HepG2 (cell line): ENCODE data around the gene RIPOR3. TPM values are rescaled to one million over a fixed set of nuclear protein-coding genes. Genes with fewer than 3 reads are reported as not detected.

Source experiments
- CCDC6 ChIP-seq: sonication (generic); formaldehyde crosslinking; IDR thresholded peaks from 2 replicates; pipeline ENCODE4 v1.8.1; 2022; ENCODE audit warnings: mild to moderate bottlenecking, missing genetic modification reagents, moderate library complexity
- DRAP1 ChIP-seq: IDR thresholded peaks from 2 replicates; pipeline ENCODE4 v1.6.1; 2016; ENCODE audit warnings: missing genetic modification reagents, missing compliant biosample characterization
- FOSL1 ChIP-seq: sonication (generic); formaldehyde crosslinking; IDR thresholded peaks from 2 replicates; pipeline ENCODE4 v1.9.0; 2021; ENCODE audit warnings: missing genetic modification reagents, borderline replicate concordance
- MED13 ChIP-seq: sonication (generic); formaldehyde crosslinking; IDR thresholded peaks from 2 replicates; pipeline ENCODE4 v1.5.0; 2020; ENCODE audit warnings: missing genetic modification reagents
- NFKBIZ ChIP-seq: IDR thresholded peaks from 2 replicates; pipeline ENCODE4 v1.6.1; 2018; ENCODE audit warnings: missing genetic modification reagents, missing compliant biosample characterization
- NFRKB ChIP-seq: fragments of 450-650 bp; IDR thresholded peaks from 2 replicates; pipeline ENCODE4 v1.6.1; 2017
- NFYB ChIP-seq: sonication (generic); formaldehyde crosslinking; IDR thresholded peaks from 2 replicates; pipeline ENCODE4 v1.4.0; 2020; ENCODE audit warnings: missing genetic modification reagents
- NR2F6 ChIP-seq, 2 experiments: IDR thresholded peaks; 2 replicates each; pipeline ENCODE4 v1.6.1; 2016; ENCODE audit warnings: antibody characterized with exemption in 1 of 2, mild to moderate bottlenecking in 1 of 2
- POLR2G ChIP-seq: fragments of 200-400 bp; formaldehyde crosslinking; IDR thresholded peaks from 2 replicates; pipeline ENCODE4 v1.6.1; 2018; ENCODE audit warnings: mild to moderate bottlenecking, low read depth, low read length, moderate library complexity
- PREB ChIP-seq: sonication (generic); formaldehyde crosslinking; IDR thresholded peaks from 2 replicates; pipeline ENCODE4 v1.4.0; 2020; ENCODE audit warnings: missing genetic modification reagents
- RAD21 ChIP-seq: fragments of 450-650 bp; formaldehyde crosslinking; IDR thresholded peaks from 2 replicates; pipeline ENCODE4 v1.5.0; 2020; ENCODE audit warnings: mild to moderate bottlenecking
- RNF2 ChIP-seq: fragments of 450-650 bp; conservative IDR thresholded peaks from 2 replicates; pipeline ENCODE4 v1.6.1; 2016; ENCODE audit warnings: low read depth
- TAF15 ChIP-seq: fragments of 200-400 bp; formaldehyde crosslinking; IDR thresholded peaks from one replicate; pipeline ENCODE4 v1.6.1; 2018; ENCODE audit warnings: mild to moderate bottlenecking, low read depth, low read length; ENCODE audit not compliant: poor library complexity, severe bottlenecking
- TCF7L2 ChIP-seq: IDR thresholded peaks from 2 replicates; pipeline ENCODE4 v1.6.1; 2011; ENCODE audit warnings: mild to moderate bottlenecking, low read depth, low read length, moderate library complexity
- TRAFD1 ChIP-seq: sonication (generic); formaldehyde crosslinking; IDR thresholded peaks from 2 replicates; pipeline ENCODE4 v1.5.1; 2020; ENCODE audit warnings: missing genetic modification reagents, mild to moderate bottlenecking, borderline replicate concordance
- U2AF1 ChIP-seq: fragments of 200-400 bp; formaldehyde crosslinking; optimal IDR thresholded peaks from 2 replicates; pipeline ENCODE3; 2017; ENCODE audit warnings: mild to moderate bottlenecking, low read depth, low read length
- ZBTB37 ChIP-seq: sonication (generic); formaldehyde crosslinking; IDR thresholded peaks from 2 replicates; pipeline ENCODE4 v1.4.0; 2020; ENCODE audit warnings: mild to moderate bottlenecking, missing genetic modification reagents
- ZNF580 ChIP-seq: IDR thresholded peaks from 2 replicates; pipeline ENCODE4 v1.6.1; 2016; ENCODE audit warnings: low read depth, borderline replicate concordance
- ZNF713 ChIP-seq: sonication (generic); formaldehyde crosslinking; IDR thresholded peaks from 2 replicates; pipeline ENCODE4 v1.4.0; 2020; ENCODE audit warnings: mild to moderate bottlenecking, missing genetic modification reagents
- ZNF790 ChIP-seq: sonication (generic); formaldehyde crosslinking; IDR thresholded peaks from 2 replicates; pipeline ENCODE4 v1.8.0; 2022; ENCODE audit warnings: missing genetic modification reagents, mild to moderate bottlenecking, borderline replicate concordance
- ZNF800 ChIP-seq: sonication (generic); formaldehyde crosslinking; IDR thresholded peaks from 2 replicates; pipeline ENCODE4 v1.4.0; 2020; ENCODE audit warnings: missing genetic modification reagents
- ZSCAN29 ChIP-seq: sonication (generic); formaldehyde crosslinking; conservative IDR thresholded peaks from 2 replicates; pipeline ENCODE4 v1.4.0; 2020; ENCODE audit warnings: mild to moderate bottlenecking, missing genetic modification reagents
- polyA plus RNA-seq, 8 experiments: library from polyadenylated mRNA; depleted of rRNA in 3 of 8; stranded (reverse) in 7 of 8; unstranded in 1 of 8; fragments of >200 nt; fragmentation: Illumina TruSeq in 4 of 8; extraction: Trizol in 4 of 8; gene quantifications; 2 replicates each; pipeline versions ENCODE4 v1.2.1 to v1.2.3, GENCODE V29; 2011 to 2016; ENCODE audit warnings: low read depth in 4 of 8, missing spikeins in 1 of 8, mixed read lengths in 1 of 8; ENCODE audit not compliant: insufficient read depth in 1 of 8
- total RNA-seq, 5 experiments: library from RNA; depleted of rRNA; stranded (reverse); fragments of >200 nt; fragmentation: Illumina TruSeq; extraction: Trizol; gene quantifications; 2 replicates each; pipeline ENCODE4 v1.2.3, GENCODE V29; 2016; ENCODE audit warnings: low read depth in 1 of 5

Gene RIPOR3
- total and polyA plus RNA-seq, 2 of the 13 experiments (the other 11 are each of a cell fraction or from before 2014, with no cell fraction given), result 0.18 TPM; not detected in 1

- TF ChIP-seq NFYB (CRISPR knock-in tag), result peak; percentile 91
- TF ChIP-seq MED13 (CRISPR knock-in tag), result peak; percentile 81
- TF ChIP-seq ZNF713 (CRISPR knock-in tag), result no peak
- peak; percentile 96 for TF ChIP-seq DRAP1 (CRISPR knock-in tag)
- TF ChIP-seq TCF7L2, result no peak
- no peak for TF ChIP-seq FOSL1 (CRISPR knock-in tag)
- no peak for TF ChIP-seq NR2F6 (IDR thresholded peaks at IDR 0.05)
- no peak; the same call in 1 of the 2 replicates for TF ChIP-seq NR2F6 (CRISPR knock-in tag; IDR thresholded peaks at IDR 0.05)
- peak; percentile 82; the same call in 1 of the 2 replicates for TF ChIP-seq PREB (CRISPR knock-in tag)
- TF ChIP-seq ZSCAN29 (CRISPR knock-in tag), result peak; percentile 51; the same call in 1 of the 2 replicates
- peak; percentile 90; the same call in 1 of the 2 replicates for TF ChIP-seq ZNF580
- peak; percentile 84; the same call in 1 of the 2 replicates for TF ChIP-seq ZNF790
- 0 out of 2 replicates have a peak, but pooled peaks have one; percentile 53 for TF ChIP-seq TRAFD1 (CRISPR knock-in tag)
- TF ChIP-seq NFKBIZ, result no peak
- no peak for TF ChIP-seq NFRKB
- peak; percentile 80 for TF ChIP-seq TAF15
- TF ChIP-seq ZNF800 (CRISPR knock-in tag), result peak; percentile 23; the same call in 1 of the 2 replicates
- TF ChIP-seq CCDC6 (CRISPR knock-in tag), result peak; percentile 81; the same call in 1 of the 2 replicates
- TF ChIP-seq POLR2G, result peak; percentile 94
- no peak for TF ChIP-seq ZBTB37 (CRISPR knock-in tag)
- TF ChIP-seq RAD21 (CRISPR knock-in tag), result peak; percentile 85
- TF ChIP-seq RNF2, result peak; percentile 41; the same call in 1 of the 2 replicates
- TF ChIP-seq U2AF1, result no peak
Observed at GRCh38 chr20:50731055-50731929, 40.0 kb upstream of the RIPOR3 start, which contains the start of gene PARD6B (continued).
